ENCODE data around the gene OR2V2.

OR2V2 gene

DNA sequence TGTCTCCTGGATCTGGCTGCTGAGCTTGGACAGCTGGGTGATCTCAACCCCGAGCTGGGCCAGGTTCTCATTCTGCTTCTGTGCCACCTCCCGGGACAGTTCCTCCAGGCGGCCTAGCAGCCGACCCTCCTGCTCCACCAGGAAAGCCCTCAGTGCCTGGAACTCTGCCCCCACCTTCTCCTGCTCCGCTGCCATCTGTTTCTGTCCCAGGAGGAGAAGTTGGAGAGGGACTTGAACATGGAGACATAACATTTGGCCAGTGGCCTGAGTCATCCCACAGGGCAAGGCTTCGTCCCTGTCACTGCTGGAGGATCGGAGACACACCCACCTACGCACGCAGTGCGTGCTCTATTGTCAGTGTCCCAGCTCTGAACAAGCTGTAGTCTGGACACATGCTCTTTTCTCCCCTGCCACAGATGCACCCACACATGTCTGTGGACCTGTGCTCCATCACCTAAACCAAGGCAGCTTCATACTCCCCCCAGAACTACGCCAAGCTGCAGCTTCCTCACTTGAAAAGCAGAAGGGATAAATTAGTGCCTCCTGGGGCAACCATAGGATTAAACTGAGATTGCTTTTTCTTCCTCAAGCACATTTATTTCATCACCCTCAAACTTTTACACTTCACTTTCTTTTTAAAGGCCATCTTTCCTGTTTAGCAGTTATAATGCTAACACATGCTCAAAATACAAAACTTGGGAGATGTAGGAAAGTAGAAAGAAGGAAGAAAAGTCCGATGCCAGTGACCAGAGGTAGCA lies 52.7 kb downstream of the OR2V2 start:
- H3K27ac ChIP-seq (ENCODE audit: low read length), result no peak overlapping the region
- H3K9ac ChIP-seq (ENCODE audit: low read length), result no peak overlapping the region
- no peaks in the 10 kb centered on the region for H3K36me3 ChIP-seq (replicated peaks; ENCODE audit: low read depth, low read length)
- H3K4me3 ChIP-seq (ENCODE audit: low read length), result no peak overlapping the region
- no peak overlapping the region; the same call in 1 of the 2 replicates for H3K4me2 ChIP-seq (ENCODE audit: low read length)
- H3K4me1 ChIP-seq (ENCODE audit: low read length), result peaks cover 18% of the 10 kb centered on the region
- H3K27me3 ChIP-seq (ENCODE audit: low read depth, low read length), result peaks cover 10% of the 10 kb centered on the region; the same call in 1 of the 2 replicates
- no peak for TF ChIP-seq CTCF (IDR thresholded peaks at IDR 0.05; ENCODE audit: low read depth, low read length)
- no peak for TF ChIP-seq EZH2phosphoT487 (IDR thresholded peaks at IDR 0.05; ENCODE audit: low read depth)
- no peaks in the 10 kb centered on the region for H3K9me3 ChIP-seq (ENCODE audit: insufficient read depth, low read length)
- H3K79me2 ChIP-seq (ENCODE audit: low read length), result no peaks in the 10 kb centered on the region
- H2AFZ ChIP-seq (ENCODE audit: low read depth, low read length), result no peak overlapping the region
- no peaks in the 10 kb centered on the region for H4K20me1 ChIP-seq (ENCODE audit: insufficient read depth, low read length)

DNA sequence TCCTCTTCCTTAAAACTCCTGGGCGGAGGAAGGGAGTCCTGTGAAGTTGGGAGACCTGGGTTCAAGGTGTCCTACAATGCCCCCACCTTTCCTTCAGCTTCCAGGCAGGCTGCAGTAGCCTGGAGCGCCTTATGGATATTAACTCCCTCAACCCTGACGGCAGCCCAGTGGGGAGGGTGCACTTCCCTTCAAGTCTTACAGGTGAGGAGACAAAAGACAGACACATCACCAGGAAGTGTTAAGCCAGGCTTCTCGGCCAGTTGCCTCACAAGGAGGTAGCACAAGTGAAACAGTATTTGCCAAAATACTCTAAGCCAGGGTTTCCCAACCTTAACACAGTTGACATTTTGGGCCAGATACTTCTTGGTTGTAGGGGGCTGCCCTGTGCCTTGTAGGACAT lies 53.4 kb downstream of the OR2V2 start:
- Histone ChIP-seq H3K4me2 (ENCODE audit: low read length) (no peak overlapping the region), H3K27ac (ENCODE audit: low read length) (no peak overlapping the region), H2AFZ (ENCODE audit: low read depth, low read length) (no peak overlapping the region), H3K79me2 (ENCODE audit: low read length) (no peaks in the 10 kb centered on the region), H3K9me3 (ENCODE audit: insufficient read depth, low read length) (no peaks in the 10 kb centered on the region), H3K4me1 (ENCODE audit: low read length) (peaks cover 18% of the 10 kb centered on the region), H3K4me3 (ENCODE audit: low read length) (no peak overlapping the region), H3K9ac (ENCODE audit: low read length) (no peak overlapping the region), H3K36me3 (replicated peaks; ENCODE audit: low read depth, low read length) (no peaks in the 10 kb centered on the region), H4K20me1 (ENCODE audit: insufficient read depth, low read length) (no peaks in the 10 kb centered on the region), H3K27me3 (ENCODE audit: low read depth, low read length) (peaks cover 10% of the 10 kb centered on the region; the same call in 1 of the 2 replicates)
- TF ChIP-seq CTCF (IDR thresholded peaks at IDR 0.05; ENCODE audit: low read depth, low read length), result no peak
- TF ChIP-seq EZH2phosphoT487 (IDR thresholded peaks at IDR 0.05; ENCODE audit: low read depth), result no peak

- no peaks in the 10 kb centered on the region; the same call in 1 of the 2 replicates for H4K20me1 ChIP-seq (ENCODE audit: insufficient read depth, low read length)
- H3K79me2 ChIP-seq (ENCODE audit: low read length), result no peaks in the 10 kb centered on the region
- no peak overlapping the region for H3K9ac ChIP-seq (ENCODE audit: low read length)
- H3K4me2 ChIP-seq (ENCODE audit: low read length), result peak overlapping the region; percentile 49
- no peaks in the 10 kb centered on the region for H3K36me3 ChIP-seq (replicated peaks; ENCODE audit: low read depth, low read length)
- no peaks in the 10 kb centered on the region for H3K9me3 ChIP-seq (ENCODE audit: insufficient read depth, low read length)
- 0 out of 2 replicates have a peak overlapping the region, but pooled peaks have one; percentile 53 for H3K4me3 ChIP-seq (ENCODE audit: low read length)
- H2AFZ ChIP-seq (ENCODE audit: low read depth, low read length), result no peak overlapping the region
- TF ChIP-seq CTCF (IDR thresholded peaks at IDR 0.05; ENCODE audit: low read depth, low read length), result no peak
- TF ChIP-seq EZH2phosphoT487 (IDR thresholded peaks at IDR 0.05; ENCODE audit: low read depth), result no peak
- H3K27ac ChIP-seq (ENCODE audit: low read length), result no peak overlapping the region
- H3K27me3 ChIP-seq (ENCODE audit: low read depth, low read length), result peaks cover 10% of the 10 kb centered on the region; the same call in 1 of the 2 replicates
- H3K4me1 ChIP-seq (ENCODE audit: low read length), result peaks cover 22% of the 10 kb centered on the region
These were observed 55.8 kb downstream of the OR2V2 start for GRCh38 chr5:181203093-181203711.

GRCh38 chr5:181203777-181204112 lies 56.4 kb downstream of the OR2V2 start:
- peaks cover 10% of the 10 kb centered on the region; the same call in 1 of the 2 replicates for H3K27me3 ChIP-seq (ENCODE audit: low read depth, low read length)
- no peak overlapping the region for H3K9ac ChIP-seq (ENCODE audit: low read length)
- H3K4me2 ChIP-seq (ENCODE audit: low read length), result peak overlapping the region; percentile 49
- no peaks in the 10 kb centered on the region for H3K9me3 ChIP-seq (ENCODE audit: insufficient read depth, low read length)
- no peak overlapping the region for H3K27ac ChIP-seq (ENCODE audit: low read length)
- peak overlapping the region; percentile 53 for H3K4me3 ChIP-seq (ENCODE audit: low read length)
- peak overlapping the region; percentile 16; the same call in 1 of the 2 replicates for H2AFZ ChIP-seq (ENCODE audit: low read depth, low read length)
- TF ChIP-seq EZH2phosphoT487 (IDR thresholded peaks at IDR 0.05; ENCODE audit: low read depth) (no peak), CTCF (IDR thresholded peaks at IDR 0.05; ENCODE audit: low read depth, low read length) (no peak)
- peaks cover 21% of the 10 kb centered on the region for H3K4me1 ChIP-seq (ENCODE audit: low read length)
- no peaks in the 10 kb centered on the region; the same call in 1 of the 2 replicates for H4K20me1 ChIP-seq (ENCODE audit: insufficient read depth, low read length)
- H3K36me3 ChIP-seq (replicated peaks; ENCODE audit: low read depth, low read length), result no peaks in the 10 kb centered on the region
- H3K79me2 ChIP-seq (ENCODE audit: low read length), result no peaks in the 10 kb centered on the region

Data from OCI-LY3 (cell line).